HG02642 (cell line): ENCODE data around the gene ZNF611.
"Not testable (repeated sequence)": the region's sequence is repeated elsewhere in the genome, so short reads cannot be mapped to it uniquely, and the experiment has no call there.

ENCODE experiments used
- ATAC-seq: cut with Tn5 transposase; IDR thresholded peaks from one replicate; pipeline ENCODE4 v1.9.1; 2021; ENCODE audit warnings: mild to moderate bottlenecking; ENCODE audit not compliant: unreplicated experiment, poor library complexity

ZNF611 gene

DNA sequence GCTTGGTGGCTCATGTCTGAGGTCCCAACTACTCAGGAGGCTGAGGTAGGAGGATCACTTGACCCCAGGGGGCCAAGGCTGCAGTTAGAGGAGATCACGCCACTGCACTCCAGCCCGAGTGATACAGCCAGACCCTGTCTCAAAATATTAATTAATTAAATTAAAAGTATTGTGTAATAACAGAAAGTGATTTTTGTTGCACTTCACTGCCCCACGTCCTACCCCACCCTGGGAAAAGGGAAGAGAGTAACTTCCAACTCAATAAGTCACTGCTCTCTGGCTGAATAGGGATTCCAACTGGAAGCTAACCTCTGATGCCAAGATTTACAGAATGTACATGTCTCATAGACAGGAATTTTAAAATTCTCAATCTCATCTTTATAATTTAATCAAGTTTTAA is 47.2 kb downstream of the ZNF611 start:
- no peak for ATAC-seq

DNA sequence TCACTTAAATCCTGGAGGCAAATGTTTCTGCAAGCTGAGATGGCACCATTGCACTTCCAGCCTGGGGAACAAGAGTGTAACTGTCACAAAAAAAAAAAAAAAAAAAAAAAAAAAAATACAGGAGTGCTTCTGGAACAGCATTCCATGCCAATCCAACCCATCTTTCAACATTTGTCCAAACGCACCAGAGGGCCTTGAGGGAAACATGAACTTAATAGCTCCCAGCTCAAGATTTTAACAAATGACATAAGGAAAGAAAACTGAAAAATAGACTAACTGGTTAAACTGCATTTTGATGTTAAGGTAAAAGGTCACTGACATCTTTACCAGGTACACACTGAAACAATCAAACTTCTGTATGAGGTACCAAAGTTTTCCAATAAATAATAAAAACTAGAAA is 49.0 kb downstream of the ZNF611 start:
- no peak for ATAC-seq

DNA sequence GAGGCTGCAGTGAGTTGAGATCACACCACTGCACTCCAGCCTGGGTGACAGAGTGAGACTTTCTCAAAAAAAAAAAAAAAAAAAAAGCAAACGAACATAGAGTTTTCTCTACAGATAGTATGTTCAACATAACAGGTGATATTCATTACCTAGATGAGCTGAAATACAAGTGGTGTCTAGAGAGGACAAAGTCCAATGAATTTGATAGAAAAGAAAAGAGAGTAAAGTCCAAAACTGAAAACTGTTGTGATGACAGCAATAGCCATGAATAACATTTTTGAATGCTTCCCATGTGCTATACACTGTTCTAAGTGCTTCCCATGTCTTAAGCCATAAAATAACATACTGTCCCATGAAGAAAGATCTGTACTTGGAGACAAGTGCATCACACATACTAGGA is 53.6 kb downstream of the ZNF611 start:
- ATAC-seq = not testable (repeated sequence)

DNA sequence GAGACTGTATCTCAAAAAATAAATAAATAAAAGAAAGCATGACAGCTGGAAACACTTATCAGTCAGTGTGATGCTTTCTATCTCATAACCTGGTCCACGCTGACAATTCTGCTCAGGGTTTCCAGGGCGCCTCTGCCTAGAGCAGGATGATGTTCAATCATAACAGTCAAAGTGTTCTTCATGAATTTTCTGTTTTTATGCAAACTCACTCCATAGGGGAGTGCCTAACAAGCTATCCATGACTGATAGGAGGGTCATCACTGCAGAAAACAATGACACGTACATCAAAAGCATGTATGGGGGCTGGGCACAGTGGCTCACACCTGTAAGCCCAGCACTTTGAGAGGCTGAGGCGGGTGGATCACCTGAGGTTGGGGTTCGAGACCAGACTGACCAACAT is 55.2 kb downstream of the ZNF611 start:
- ATAC-seq = no peak

DNA sequence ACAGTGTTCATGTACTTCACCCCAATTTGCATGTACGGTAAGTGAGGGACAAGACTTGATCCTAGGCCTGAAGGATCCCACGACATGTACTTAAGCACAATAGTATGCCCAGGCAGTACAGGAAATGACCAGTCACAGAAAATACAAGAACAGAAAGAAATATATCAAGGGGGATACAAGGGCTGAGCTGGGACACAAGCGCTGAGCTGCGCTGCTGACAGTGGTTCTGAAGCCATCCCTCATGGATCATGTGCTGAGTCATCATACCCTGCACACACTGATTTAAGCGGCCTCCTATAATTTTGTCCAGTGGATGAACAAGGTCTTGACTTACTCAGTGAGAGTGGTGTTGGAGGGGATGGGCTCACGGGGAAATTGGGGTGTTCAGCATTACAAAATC is 59.6 kb downstream of the ZNF611 start:
- ATAC-seq = not testable (repeated sequence)

DNA sequence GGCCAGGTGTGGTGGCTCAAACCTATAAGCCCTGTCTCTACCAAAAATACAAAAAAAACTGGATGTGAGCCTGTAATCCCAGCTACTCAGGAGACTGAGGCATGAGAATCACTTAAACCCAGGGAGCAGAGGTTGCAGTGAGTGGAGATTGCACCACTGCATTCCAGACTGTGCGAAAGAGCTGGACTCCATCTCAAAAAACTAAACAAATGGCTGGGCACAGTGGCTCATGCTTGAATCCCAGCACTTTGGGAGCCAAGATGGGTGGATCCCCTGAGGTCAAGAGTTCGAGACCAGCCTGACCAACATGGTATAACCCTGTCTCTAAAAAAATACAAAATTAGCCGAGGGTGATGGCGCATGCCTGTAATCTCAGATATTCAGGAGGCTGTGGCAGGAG is 61.8 kb downstream of the ZNF611 start:
- no peak for ATAC-seq

DNA sequence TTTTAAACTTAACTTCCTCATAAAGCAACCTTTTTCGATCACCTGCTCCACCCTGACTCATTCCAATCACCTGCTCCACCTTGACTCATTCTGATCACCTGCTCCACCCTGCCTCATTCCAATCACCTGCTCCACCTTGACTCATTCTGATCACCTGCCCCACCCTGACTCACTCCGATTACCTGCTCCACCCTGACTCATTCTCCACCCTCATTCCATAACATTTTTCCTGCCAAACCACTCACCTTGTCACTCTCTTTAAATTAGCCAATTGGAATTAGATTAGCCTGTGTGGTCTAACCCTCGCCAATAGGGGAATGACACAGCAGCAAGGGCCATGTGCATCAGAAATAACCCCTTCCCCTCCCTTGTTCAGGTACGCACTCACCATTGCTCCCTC is 64.8 kb downstream of the ZNF611 start:
- ATAC-seq = no peak

DNA sequence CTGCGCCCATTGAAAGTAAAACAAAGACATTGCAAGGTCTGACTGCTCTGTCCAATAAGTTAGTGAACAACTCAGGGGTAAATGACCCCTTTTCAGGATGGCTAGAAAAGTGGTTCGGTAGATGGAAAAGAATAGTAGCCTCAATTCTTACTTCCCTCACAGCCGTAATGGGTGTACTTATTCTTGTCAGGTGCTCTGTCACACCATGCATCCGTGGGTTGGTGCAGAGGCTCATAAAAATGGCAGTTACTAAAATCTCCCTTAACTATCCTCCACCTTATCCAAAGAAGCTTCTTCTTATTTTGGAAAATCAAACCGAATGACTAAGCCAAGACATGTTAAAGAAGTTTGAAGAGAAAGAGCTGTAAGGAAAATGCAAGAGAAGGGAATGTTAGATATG is 65.3 kb downstream of the ZNF611 start:
- no peak for ATAC-seq

DNA sequence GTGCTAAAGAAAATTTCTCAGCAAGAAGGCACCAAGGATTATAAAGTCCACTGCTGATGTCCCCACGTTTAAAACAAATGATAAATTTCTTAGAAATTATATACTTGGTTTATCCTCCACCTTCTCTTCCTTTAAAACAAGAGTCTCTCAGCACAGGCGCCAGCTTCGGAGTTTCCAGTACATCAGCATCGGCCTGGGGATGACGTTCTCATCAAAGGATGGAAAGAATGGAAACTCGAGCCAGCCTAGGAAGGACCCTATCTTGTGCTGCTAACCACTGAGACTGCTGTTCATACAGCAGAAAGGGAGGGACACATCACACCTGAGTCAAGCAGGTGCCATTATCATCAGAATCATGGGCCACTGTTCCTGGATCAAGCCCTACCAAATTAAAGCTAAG is 66.9 kb downstream of the ZNF611 start:
- ATAC-seq = no peak

DNA sequence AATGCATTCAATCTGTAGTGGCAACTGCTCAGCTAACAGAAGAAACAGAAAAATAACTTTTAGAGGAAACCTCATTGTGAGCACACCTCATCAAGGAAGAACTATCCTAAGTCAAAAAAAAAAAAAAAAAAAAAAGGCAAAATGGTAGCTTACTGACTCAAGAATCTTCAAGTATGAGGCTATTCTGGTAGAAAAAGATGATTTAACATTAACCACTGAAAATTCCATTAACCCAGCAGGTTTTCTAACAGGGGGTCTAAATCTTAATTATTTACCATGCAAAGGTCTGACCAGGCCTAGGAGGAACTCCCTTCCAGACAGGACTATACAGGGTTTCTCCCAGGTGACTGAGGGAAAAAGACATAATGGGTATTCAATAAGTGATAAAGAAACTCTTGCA is 68.3 kb downstream of the ZNF611 start:
- ATAC-seq = no peak

DNA sequence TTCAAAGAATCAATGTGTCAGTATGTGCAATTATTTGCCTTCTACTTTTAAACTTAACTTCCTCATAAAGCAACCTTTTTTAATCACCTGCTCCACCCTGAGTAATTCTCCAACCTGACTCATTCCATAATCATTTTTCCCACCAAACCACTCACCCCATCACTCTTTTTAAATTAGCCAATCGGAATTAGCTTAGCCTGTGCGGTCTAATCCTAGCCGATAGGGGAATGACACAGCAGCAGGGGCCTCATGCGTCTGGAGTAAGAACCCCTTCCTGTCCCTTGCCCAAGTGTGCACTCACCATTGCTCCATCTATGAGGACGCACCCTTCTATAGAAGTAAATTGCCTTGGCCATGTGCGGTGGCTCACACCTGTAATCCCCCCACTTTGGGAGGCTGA is 69.3 kb downstream of the ZNF611 start:
- ATAC-seq = no peak

DNA sequence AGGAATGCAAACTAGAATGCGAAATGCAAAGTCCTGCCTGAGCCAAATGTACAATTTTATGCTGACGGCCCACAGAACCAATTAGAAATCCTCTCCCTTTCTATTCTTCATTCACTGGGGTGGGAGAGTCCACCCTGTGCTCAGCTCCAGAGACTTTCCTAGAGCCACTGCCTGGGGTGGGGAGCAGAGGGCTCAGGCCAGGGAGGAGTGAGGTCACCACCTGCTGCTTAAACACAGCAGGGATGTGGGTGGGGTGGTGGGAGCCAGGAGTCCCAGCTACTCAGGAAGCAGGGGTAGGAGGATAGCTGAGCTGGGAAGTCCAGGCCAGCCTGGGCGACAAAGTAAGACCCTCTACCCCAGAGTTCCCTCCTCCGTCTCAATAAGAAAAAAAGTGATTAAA is 69.8 kb downstream of the ZNF611 start:
- ATAC-seq = no peak

DNA sequence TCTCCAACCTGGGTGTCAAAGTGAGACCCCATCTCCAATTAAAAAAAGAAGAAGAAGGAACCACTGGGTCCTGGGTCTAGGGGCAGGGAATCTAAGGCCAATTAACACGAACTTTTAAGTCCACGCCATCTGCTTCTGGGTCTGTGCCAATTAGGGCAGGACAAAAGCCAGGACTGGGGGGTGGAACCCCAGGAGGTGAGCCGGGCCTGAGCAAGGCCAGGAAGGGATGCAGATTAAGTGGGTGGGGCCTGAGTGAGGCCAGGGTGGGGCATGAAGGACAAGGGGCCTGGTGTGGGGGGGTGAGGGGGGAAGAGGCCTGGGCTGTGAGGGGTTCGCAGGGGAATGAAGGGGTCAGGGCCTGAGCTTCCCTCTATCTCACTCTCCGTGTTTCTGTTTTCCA is 70.4 kb downstream of the ZNF611 start:
- no peak for ATAC-seq

DNA sequence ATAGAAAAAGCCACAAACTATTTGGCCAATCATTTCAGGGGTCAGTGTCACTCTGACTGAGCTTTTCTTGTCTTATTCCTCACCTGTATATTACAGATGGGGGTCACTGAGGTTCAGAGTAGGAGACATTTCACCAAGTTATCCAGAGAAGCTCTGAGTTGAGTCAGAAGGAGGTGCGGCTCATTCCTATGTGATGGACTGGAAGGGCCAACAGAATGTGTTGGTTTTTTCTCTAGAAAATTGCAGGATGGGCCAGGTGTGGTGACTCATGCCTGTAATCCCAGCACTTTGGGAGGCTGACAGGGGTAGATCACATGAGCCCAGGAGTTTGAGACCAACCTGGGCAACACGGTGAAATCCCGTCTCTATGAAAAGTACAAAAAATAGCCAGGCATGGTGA is 72.2 kb downstream of the ZNF611 start:
- no peak for ATAC-seq

DNA sequence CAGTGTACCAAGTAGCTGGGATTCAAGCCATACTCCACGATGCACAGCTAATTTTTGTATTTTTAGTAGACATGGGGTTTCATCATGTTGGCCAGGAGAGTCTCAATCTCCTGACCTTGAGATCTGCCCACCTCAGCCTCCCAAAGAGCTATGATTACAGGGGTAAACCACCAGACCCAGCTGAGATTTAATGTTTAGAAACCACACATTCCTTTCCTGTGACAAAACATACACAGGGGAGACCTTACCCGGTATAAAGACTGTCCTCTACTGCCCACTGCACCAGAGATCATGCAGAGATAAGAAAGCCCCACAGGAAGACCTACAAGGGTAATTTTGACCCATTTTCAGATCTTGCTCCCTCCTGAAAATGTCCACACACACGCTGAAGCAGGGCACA is 73.9 kb downstream of the ZNF611 start:
- no peak for ATAC-seq

DNA sequence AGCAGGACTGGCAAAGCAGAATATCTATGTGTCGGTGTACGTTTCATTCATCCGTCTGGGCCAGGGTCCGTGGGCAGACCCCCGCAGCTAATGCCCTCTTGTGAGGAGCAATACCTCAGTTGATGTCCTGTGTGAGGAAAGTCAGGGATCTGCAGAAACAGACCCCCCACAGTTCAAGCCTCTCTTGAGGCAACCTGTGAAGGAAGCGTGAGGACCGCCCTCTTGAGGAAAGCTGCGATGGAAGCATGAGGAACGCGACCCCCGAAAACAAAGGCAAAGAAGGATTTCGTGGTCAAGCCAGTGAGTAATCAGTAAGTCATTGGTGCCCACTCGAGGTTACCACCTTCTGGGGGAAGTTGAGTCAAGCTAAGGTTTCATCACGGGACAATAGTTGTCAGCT is 75.8 kb downstream of the ZNF611 start:
- no peak for ATAC-seq

DNA sequence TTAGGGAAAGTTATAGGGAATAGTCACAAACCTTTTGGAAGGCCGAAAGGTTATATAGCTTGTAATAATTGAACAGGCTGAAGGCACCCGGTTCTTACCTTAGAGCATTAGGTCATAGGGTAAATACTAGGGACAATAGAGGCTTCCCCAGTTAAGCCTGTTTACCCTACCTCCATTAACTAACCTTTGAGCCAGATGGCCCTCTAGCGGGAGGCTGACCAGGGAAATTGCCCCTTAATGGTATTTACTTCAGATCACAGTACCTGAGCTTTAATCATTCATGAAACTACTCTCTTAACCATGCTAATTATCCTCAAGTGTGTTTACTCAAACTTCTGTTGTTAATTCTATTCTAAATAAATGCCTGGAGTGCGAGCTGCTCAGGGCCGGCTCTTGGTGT is 76.2 kb downstream of the ZNF611 start:
- ATAC-seq = no peak

DNA sequence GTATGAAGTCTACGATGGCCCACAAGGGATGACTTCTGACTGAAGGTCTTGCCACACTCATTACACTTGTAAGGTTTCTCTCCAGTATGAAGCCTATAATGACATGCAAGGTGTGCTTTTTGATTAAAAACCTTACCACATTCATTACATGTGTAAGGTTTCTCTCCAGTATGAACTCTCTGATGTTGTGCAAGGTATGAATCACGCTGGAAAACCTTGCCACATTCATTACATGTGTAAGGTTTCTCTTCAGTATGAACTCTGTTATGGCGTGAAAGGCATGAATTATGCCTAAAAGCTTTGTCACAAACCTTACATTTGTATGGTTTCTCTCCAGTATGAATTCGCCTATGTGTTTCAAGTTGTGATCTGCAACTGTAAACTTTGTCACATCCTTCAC is 81.7 kb downstream of the ZNF611 start:
- ATAC-seq = no peak
